ENCODE measurements around the gene DNAJB6. TPM values are rescaled to one million over a fixed set of nuclear protein-coding genes. Genes with fewer than 3 reads are reported as not detected.

DNAJB6 gene
- total and polyA plus RNA-seq, 2 experiments from 2014 or later, result 92.2 to 110 TPM

GRCh38 chr7:157372300-157373232 lies 35.8 kb downstream of the DNAJB6 start:
- TF ChIP-seq EZH2 (IDR thresholded peaks at IDR 0.05; ENCODE audit: borderline replicate concordance), result no peak
- Histone ChIP-seq H4K20me1 (ENCODE audit: insufficient read depth, poor library complexity, severe bottlenecking) (peaks cover 56% of the 10 kb centered on the region), H3K36me3 (replicated peaks; ENCODE audit: insufficient read depth, low read depth) (peaks cover 6% of the 10 kb centered on the region), H3K4me2 (no peak overlapping the region), H3K9me2 (replicated peaks; ENCODE audit: insufficient read depth) (no peaks in the 10 kb centered on the region), H3K79me2 (peaks cover 82% of the 10 kb centered on the region), H2AFZ (no peak overlapping the region), H3K9me3 (ENCODE audit: low read depth) (no peaks in the 10 kb centered on the region), H3K27ac (no peak overlapping the region), H3K4me3 (no peak overlapping the region), H3K4me1 (ENCODE audit: insufficient read depth) (no peaks in the 10 kb centered on the region), H3K27me3 (no peaks in the 10 kb centered on the region)
- no peak for DNase-seq (ENCODE audit: low spot score)
- 96% methylated on average over 24 of the region's 24 CpGs for WGBS (ENCODE audit: low lambda C conversion rate, missing lambda C conversion rate)

DNA sequence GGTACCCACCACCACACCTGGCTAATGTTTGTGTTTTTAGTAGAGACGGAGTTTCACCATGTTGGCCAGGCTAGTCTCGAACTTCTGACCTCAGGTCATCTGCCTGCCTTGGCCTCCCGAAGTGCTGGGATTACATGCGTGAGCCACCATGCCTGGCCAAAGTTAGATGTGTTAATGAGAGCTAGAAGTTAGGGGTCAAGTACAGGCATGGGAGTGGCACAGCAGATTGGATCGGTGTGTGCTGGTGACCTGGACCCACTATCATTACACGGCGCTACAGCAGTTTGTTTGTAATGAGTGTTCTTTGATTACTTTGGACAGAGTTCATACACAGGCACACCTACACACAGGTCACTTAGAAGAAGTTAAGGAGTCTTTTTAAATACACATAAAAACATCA lies 36.7 kb downstream of the DNAJB6 start:
- Histone ChIP-seq H3K4me3 (no peak overlapping the region), H2AFZ (no peak overlapping the region), H3K4me1 (ENCODE audit: insufficient read depth) (no peaks in the 10 kb centered on the region), H3K9me3 (ENCODE audit: low read depth) (no peaks in the 10 kb centered on the region), H3K27ac (no peak overlapping the region), H3K9me2 (replicated peaks; ENCODE audit: insufficient read depth) (no peaks in the 10 kb centered on the region), H3K27me3 (no peaks in the 10 kb centered on the region), H4K20me1 (ENCODE audit: insufficient read depth, poor library complexity, severe bottlenecking) (peaks cover 59% of the 10 kb centered on the region), H3K79me2 (peaks cover 82% of the 10 kb centered on the region), H3K4me2 (no peak overlapping the region), H3K36me3 (replicated peaks; ENCODE audit: insufficient read depth, low read depth) (peaks cover 6% of the 10 kb centered on the region)
- DNase-seq (ENCODE audit: low spot score), result no peak
- TF ChIP-seq EZH2phosphoT487 (IDR thresholded peaks at IDR 0.05; ENCODE audit: low read depth, severe bottlenecking, unreplicated experiment), result no peak
- TF ChIP-seq, protein P1, sequence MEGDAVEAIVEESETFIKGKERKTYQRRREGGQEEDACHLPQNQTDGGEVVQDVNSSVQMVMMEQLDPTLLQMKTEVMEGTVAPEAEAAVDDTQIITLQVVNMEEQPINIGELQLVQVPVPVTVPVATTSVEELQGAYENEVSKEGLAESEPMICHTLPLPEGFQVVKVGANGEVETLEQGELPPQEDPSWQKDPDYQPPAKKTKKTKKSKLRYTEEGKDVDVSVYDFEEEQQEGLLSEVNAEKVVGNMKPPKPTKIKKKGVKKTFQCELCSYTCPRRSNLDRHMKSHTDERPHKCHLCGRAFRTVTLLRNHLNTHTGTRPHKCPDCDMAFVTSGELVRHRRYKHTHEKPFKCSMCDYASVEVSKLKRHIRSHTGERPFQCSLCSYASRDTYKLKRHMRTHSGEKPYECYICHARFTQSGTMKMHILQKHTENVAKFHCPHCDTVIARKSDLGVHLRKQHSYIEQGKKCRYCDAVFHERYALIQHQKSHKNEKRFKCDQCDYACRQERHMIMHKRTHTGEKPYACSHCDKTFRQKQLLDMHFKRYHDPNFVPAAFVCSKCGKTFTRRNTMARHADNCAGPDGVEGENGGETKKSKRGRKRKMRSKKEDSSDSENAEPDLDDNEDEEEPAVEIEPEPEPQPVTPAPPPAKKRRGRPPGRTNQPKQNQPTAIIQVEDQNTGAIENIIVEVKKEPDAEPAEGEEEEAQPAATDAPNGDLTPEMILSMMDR (IDR thresholded peaks at IDR 0.05; ENCODE audit: poor library complexity), result no peak
- 83% methylated on average over 7 of the region's 7 CpGs for WGBS (ENCODE audit: low lambda C conversion rate, missing lambda C conversion rate)

DNA sequence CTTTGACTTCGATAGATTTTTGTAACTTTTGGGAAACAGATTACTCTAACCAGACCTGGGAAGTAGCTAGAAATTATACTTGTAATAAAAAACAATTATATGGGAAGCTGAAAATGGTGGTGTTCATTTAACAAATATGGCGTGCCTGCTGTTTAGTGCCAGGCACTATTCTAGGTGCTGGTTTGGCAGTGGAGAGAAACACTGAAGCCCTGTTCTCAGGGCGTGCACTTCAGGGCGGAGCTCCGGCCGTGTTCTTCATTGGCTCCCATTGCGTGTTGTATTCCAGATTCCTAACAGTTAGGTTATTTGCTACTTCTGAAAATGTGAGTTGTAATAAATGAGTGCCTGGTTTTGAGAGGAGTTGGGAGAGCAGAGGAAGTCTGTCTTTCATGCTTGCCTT lies 38.6 kb downstream of the DNAJB6 start:
- Histone ChIP-seq H3K79me2 (peaks cover 99% of the 10 kb centered on the region), H3K36me3 (replicated peaks; ENCODE audit: insufficient read depth, low read depth) (peaks cover 6% of the 10 kb centered on the region), H2AFZ (no peak overlapping the region), H3K27me3 (no peaks in the 10 kb centered on the region), H3K4me3 (no peak overlapping the region), H3K4me1 (ENCODE audit: insufficient read depth) (no peaks in the 10 kb centered on the region), H3K9me3 (ENCODE audit: low read depth) (no peaks in the 10 kb centered on the region), H3K9me2 (replicated peaks; ENCODE audit: insufficient read depth) (no peaks in the 10 kb centered on the region), H4K20me1 (ENCODE audit: insufficient read depth, poor library complexity, severe bottlenecking) (peaks cover 73% of the 10 kb centered on the region), H3K27ac (no peak overlapping the region), H3K4me2 (no peak overlapping the region)
- no peak for DNase-seq (ENCODE audit: low spot score)
- TF ChIP-seq, protein P1 (IDR thresholded peaks at IDR 0.05; ENCODE audit: poor library complexity), result no peak
- TF ChIP-seq EZH2phosphoT487 (IDR thresholded peaks at IDR 0.05; ENCODE audit: low read depth, severe bottlenecking, unreplicated experiment), result no peak
- TF ChIP-seq EZH2 (IDR thresholded peaks at IDR 0.05; ENCODE audit: borderline replicate concordance), result no peak
- WGBS (ENCODE audit: low lambda C conversion rate, missing lambda C conversion rate), result 93% methylated on average over 7 of the region's 7 CpGs

DNA sequence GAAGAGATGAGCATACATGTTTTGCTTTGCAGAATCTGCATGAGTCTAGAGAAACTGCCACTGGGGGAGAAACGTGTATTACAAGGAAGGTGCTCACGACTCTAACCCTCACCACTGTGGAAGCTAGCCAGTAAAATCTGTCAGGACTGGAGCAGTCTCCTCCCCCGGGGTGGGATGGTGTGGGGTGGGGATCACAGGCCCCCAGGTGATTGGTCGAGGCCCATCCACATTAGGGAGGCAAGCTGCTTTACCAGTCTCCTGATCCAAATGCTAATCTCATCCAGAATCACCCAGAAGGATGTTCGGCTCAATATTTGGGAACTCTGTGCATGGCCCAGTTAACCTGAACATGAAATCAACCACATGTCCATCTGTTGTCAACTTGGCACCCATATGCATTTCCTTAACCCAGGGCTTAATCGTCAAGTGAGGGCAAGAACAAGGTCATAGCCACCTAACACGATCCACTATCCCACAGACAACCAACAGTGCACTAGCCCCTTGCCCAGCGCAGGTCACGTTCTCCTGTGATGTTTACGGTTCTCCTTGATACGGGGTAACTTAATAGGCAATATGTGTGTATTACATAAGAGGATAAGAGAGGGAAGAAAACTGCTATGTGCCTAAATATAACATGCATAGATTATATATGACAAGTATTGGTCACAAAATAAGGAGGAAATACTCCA lies 40.8 kb downstream of the DNAJB6 start:
- H3K4me1 ChIP-seq (ENCODE audit: insufficient read depth), result no peaks in the 10 kb centered on the region
- H3K4me2 ChIP-seq, result no peak overlapping the region
- no peaks in the 10 kb centered on the region for H3K36me3 ChIP-seq (replicated peaks; ENCODE audit: insufficient read depth, low read depth)
- H3K9me3 ChIP-seq (ENCODE audit: low read depth), result no peaks in the 10 kb centered on the region
- H3K79me2 ChIP-seq, result peaks cover 89% of the 10 kb centered on the region
- no peak overlapping the region for H3K27ac ChIP-seq
- H3K27me3 ChIP-seq, result no peaks in the 10 kb centered on the region
- no peak overlapping the region for H2AFZ ChIP-seq
- no peak for DNase-seq (ENCODE audit: low spot score)
- H3K4me3 ChIP-seq, result no peak overlapping the region
- no peak for TF ChIP-seq EZH2 (IDR thresholded peaks at IDR 0.05; ENCODE audit: borderline replicate concordance)
- TF ChIP-seq, protein P1 (IDR thresholded peaks at IDR 0.05; ENCODE audit: poor library complexity), result no peak
- TF ChIP-seq EZH2phosphoT487 (IDR thresholded peaks at IDR 0.05; ENCODE audit: low read depth, severe bottlenecking, unreplicated experiment), result no peak
- no peaks in the 10 kb centered on the region for H3K9me2 ChIP-seq (replicated peaks; ENCODE audit: insufficient read depth)
- peaks cover 77% of the 10 kb centered on the region for H4K20me1 ChIP-seq (ENCODE audit: insufficient read depth, poor library complexity, severe bottlenecking)
- 90% methylated on average over 11 of the region's 11 CpGs for WGBS (ENCODE audit: low lambda C conversion rate, missing lambda C conversion rate)

Data from hepatocyte (in vitro differentiated cells).